NCI-H2107 treated with DMSO at 0.1 percent for 48 hours (cell line): ENCODE data around the gene PTGIR.

Source experiments
- DNase-seq: peaks from one replicate; lab custom pipeline; 2025; ENCODE audit not compliant: unreplicated experiment; lab: John Stamatoyannopoulos, UW

PTGIR gene

GRCh38 chr19:46601318-46602224, 23.3 kb downstream of the PTGIR start, which contains the start of gene CALM3:
CALM3 (plus strand) TSS chr19:46601330; CDS start chr19:46601435, 105 bp downstream.
- DNase-seq: no peak

- DNase-seq: peak; percentile 83
These were observed 24.2 kb downstream of the PTGIR start for GRCh38 chr19:46600384-46601317.

GRCh38 chr19:46599716-46600373, 25.0 kb downstream of the PTGIR start:
- no peak for DNase-seq

DNA sequence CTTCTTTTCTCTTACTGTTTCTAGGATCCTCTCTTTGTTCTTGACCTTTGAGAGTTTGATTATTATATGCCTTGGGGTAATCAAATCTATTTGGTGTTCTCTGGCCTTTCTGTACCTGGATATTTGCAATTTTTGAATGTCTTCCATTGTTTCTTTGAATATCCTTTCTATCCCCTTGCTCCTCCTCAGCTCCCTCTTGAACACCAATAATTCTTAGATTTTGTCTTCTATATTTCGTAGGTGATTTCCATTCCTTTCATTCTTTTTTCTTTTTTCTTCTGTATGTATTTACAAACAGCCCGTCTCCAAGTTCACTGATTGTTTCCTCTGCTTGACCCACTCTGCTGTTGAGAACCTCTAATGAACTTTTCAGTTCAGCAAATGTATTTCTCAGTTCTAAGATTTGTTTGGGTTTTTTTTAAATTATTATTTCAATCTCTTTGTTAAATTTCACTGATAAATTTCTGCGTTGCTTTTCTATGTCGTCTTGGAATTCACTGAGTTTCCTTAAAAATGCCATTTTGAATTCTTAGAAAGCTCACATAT, 26.4 kb downstream of the PTGIR start:
- DNase-seq: no peak

GRCh38 chr19:46596008-46596407, 28.9 kb downstream of the PTGIR start:
- no peak for DNase-seq

DNA sequence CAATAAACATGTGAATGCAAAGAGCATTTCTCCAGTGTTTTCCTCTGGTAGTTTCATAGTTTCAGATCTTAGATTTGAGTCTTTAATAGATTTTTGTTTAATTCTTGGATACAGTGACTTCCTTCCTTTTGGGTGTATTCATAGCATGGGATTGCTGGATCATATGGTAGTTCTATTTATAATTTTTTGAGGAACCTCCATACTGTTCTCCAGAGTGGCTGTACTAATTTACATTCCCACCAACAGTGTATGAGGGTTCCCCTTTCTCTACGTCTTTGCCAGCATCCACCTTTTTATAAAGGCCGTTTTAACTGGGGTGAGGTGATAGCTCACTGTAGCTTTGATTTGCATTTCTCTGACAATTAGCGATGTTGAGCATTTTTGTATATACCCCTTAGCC, 33.0 kb downstream of the PTGIR start:
- DNase-seq: no peak

GRCh38 chr19:46591254-46591653, 33.6 kb downstream of the PTGIR start:
- no peak for DNase-seq

DNA sequence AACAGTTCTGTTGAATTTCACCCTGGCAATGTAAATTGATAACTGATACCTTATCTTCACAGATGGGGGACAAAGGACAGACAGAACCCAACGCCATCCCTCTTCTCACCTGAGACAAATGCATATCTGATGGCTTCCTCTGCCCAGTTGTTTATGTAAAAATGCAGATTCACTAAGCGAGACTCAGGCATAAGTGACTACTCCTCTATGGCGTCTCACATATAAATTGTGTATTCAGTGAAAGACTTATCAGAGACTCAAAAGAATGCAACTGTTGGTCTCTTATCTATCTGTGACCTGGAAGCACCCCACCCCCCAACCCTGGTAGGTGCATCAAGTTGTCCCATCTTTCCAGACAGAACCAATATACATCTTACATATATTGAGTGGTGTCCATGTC, 37.0 kb downstream of the PTGIR start:
- no peak for DNase-seq

GRCh38 chr19:46586294-46586693, 38.6 kb downstream of the PTGIR start:
- no peak for DNase-seq

DNA sequence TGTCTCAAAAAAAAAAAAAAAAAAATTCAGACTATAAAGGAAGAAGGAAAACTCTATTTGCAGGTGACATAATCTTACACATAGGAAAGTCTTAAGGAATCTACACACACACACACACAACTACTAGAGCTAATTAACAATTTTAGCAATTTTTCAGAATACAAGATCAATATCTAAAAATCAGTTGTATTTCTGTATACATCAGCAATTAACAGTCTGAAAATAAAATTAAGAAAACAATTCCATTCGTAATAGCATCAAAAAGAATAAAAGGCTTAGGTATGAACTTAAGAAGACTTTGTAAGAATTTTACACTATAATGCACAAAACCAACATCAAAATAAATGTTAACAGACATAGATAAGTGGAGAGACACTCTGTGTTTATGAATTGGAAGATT, 39.4 kb downstream of the PTGIR start:
- DNase-seq: no peak

GRCh38 chr19:46580247-46580646, 44.6 kb downstream of the PTGIR start:
- DNase-seq: no peak

DNA sequence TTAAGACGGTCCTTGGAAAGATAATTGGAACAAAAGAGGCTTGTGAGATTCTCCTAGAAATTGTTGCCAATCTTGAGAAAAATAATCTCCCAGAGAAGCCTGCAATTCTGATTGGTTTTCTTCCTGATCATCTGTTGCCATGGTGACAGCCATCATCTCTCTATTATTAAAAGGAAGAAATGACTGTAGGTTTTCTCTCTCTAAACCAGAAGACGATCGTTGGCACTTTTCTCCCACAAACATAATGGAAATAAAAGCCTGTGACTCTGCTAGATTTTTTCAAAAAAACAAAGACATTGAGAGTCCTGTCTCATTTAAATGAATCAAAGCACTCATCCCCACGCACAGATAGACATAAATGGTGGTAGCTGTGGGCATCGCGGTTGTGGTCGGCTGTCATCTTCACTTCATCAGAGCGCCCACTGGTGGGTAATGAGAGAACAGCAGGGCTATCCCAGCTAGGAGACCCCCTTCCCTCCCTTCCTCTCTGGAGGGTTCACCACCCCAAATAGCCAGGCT, 45.5 kb downstream of the PTGIR start:
- no peak for DNase-seq

DNA sequence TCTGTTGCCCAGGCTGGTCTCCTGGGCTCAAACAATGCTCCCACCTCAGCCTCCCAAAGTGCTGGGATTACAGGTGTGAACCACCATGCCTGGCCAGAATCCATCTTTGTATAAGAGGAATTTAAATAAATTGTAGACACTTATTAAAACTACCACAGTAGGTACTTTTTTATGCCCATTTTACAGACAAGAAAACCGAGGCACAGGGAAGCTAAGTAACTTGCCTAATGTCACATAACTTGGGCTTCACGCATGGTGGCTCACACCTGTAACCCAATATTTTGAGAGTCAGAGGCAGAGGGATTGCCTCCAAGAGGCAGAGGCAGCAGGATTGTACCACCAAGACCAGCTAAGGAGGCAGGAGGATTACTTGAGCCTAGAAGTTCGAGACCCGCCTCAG, 46.4 kb downstream of the PTGIR start:
- DNase-seq: no peak

DNA sequence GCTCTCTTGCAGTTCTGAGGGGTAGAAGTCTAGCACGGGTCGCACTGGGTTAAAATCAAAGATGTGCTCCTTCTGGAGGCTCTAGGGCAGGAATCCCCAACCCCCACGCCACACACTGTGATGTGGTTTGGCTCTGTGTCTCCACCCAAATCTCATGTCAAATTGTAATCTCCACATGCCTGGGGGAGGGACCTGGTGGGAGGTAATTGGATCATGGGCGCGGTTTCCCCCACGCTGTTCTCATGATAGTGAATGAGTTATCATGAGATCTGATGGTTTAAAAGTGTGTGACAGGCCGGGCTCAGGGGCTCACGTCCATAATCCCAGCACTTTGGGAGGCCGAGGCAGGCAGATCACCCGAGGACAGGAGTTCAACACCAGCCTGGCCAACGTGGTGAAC, 50.4 kb downstream of the PTGIR start:
- peak; percentile 5 for DNase-seq

- no peak for DNase-seq
These were observed 51.0 kb downstream of the PTGIR start for GRCh38 chr19:46573679-46574498.

DNA sequence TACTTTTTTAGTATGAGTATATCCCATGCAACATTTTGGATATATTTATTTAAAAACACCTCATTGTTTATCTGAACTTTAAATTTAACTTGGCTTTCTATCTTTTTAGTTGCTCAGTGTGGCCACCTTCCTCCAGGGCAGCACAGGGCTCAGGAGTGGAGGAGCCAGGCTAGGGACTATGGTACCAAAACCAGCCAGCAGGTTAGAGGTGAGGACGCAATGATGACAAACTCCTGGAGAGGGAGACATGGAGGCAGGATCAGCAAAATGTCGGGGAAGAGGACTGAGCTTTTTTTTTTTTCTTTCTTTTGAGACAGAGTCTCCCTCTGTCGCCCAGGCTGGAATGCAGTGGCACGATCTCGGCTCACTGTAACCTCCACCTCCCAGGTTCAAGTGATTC, 53.4 kb downstream of the PTGIR start:
- DNase-seq: no peak
